Measurements from ENCODE around the gene LRRC75A. TPM values are rescaled to one million over a fixed set of nuclear protein-coding genes. Genes with fewer than 3 reads are reported as not detected.

The LRRC75A gene
- polyA plus RNA-seq, 1 donor from 2014 or later: 0.53 TPM

GRCh38 chr17:16494059-16494458 is 2.1 kb upstream of the LRRC75A start:
- Histone ChIP-seq H4K20me1 (ENCODE audit: insufficient read depth) (no peaks in the 10 kb centered on the region), H3F3A (ENCODE audit: insufficient read depth, low read length, poor library complexity, severe bottlenecking) (no peaks in the 10 kb centered on the region), H3K9ac (ENCODE audit: low read length) (no peak overlapping the region), H2AFZ (ENCODE audit: low read depth, low read length) (no peak overlapping the region), H3K79me2 (replicated peaks; ENCODE audit: insufficient read depth, low read length) (no peaks in the 10 kb centered on the region), H3K4me3 (ENCODE audit: low read length) (no peak overlapping the region), H3K36me3 (ENCODE audit: insufficient read depth, low read length) (no peaks in the 10 kb centered on the region), H3K4me2 (ENCODE audit: low read length) (no peak overlapping the region), H3K27ac (ENCODE audit: low read length) (no peak overlapping the region), H3K27me3 (ENCODE audit: insufficient read depth, low read depth, low read length) (peaks cover 25% of the 10 kb centered on the region), H3K9me3 (ENCODE audit: low read length) (no peaks in the 10 kb centered on the region), H3K9me2 (ENCODE audit: insufficient read depth, low read length) (no peaks in the 10 kb centered on the region)
- TF ChIP-seq CTCF (IDR thresholded peaks at IDR 0.05; ENCODE audit: poor library complexity, severe bottlenecking) (no peak), SMC3 (conservative IDR thresholded peaks at IDR 0.05; ENCODE audit: poor library complexity) (no peak), TAF1 (IDR thresholded peaks at IDR 0.05; ENCODE audit: low read depth) (no peak), EP300 (conservative IDR thresholded peaks at IDR 0.05; ENCODE audit: poor library complexity, severe bottlenecking) (no peak), MXI1 (conservative IDR thresholded peaks at IDR 0.05; ENCODE audit: poor library complexity, severe bottlenecking) (no peak), RAD21 (conservative IDR thresholded peaks at IDR 0.05) (no peak), POLR2AphosphoS5 (IDR thresholded peaks at IDR 0.05) (no peak), REST (IDR thresholded peaks at IDR 0.05; ENCODE audit: borderline replicate concordance) (no peak), EZH2 (IDR thresholded peaks at IDR 0.05; ENCODE audit: borderline replicate concordance, insufficient read depth, low read length, poor library complexity, severe bottlenecking) (no peak)

GRCh38 chr17:16493531-16494046 is 1.6 kb upstream of the LRRC75A start:
- no peak overlapping the region for H3K4me2 ChIP-seq (ENCODE audit: low read length)
- no peaks in the 10 kb centered on the region for H4K20me1 ChIP-seq (ENCODE audit: insufficient read depth)
- H3K36me3 ChIP-seq (ENCODE audit: insufficient read depth, low read length): no peaks in the 10 kb centered on the region
- no peaks in the 10 kb centered on the region for H3F3A ChIP-seq (ENCODE audit: insufficient read depth, low read length, poor library complexity, severe bottlenecking)
- H3K9me2 ChIP-seq (ENCODE audit: insufficient read depth, low read length): no peaks in the 10 kb centered on the region
- no peak overlapping the region for H3K27ac ChIP-seq (ENCODE audit: low read length)
- no peak overlapping the region for H3K4me3 ChIP-seq (ENCODE audit: low read length)
- H3K9ac ChIP-seq (ENCODE audit: low read length): no peak overlapping the region
- no peaks in the 10 kb centered on the region for H3K79me2 ChIP-seq (replicated peaks; ENCODE audit: insufficient read depth, low read length)
- TF ChIP-seq CTCF (IDR thresholded peaks at IDR 0.05; ENCODE audit: poor library complexity, severe bottlenecking): no peak
- no peak for TF ChIP-seq TAF1 (IDR thresholded peaks at IDR 0.05; ENCODE audit: low read depth)
- TF ChIP-seq MXI1 (conservative IDR thresholded peaks at IDR 0.05; ENCODE audit: poor library complexity, severe bottlenecking): no peak
- no peak for TF ChIP-seq SMC3 (conservative IDR thresholded peaks at IDR 0.05; ENCODE audit: poor library complexity)
- TF ChIP-seq RAD21 (conservative IDR thresholded peaks at IDR 0.05): no peak
- TF ChIP-seq EZH2 (IDR thresholded peaks at IDR 0.05; ENCODE audit: borderline replicate concordance, insufficient read depth, low read length, poor library complexity, severe bottlenecking): no peak
- no peak for TF ChIP-seq EP300 (conservative IDR thresholded peaks at IDR 0.05; ENCODE audit: poor library complexity, severe bottlenecking)
- TF ChIP-seq REST (IDR thresholded peaks at IDR 0.05; ENCODE audit: borderline replicate concordance): no peak
- no peak for TF ChIP-seq POLR2AphosphoS5 (IDR thresholded peaks at IDR 0.05)
- no peaks in the 10 kb centered on the region for H3K9me3 ChIP-seq (ENCODE audit: low read length)
- H3K27me3 ChIP-seq (ENCODE audit: insufficient read depth, low read depth, low read length): peaks cover 25% of the 10 kb centered on the region
- H2AFZ ChIP-seq (ENCODE audit: low read depth, low read length): no peak overlapping the region
